ENCODE results near the gene GPR162.

The GPR162 gene

GRCh38 chr12:6834254-6834653 lies 12.6 kb downstream of the GPR162 start:
- in situ Hi-C loops (cut with HindIII; ENCODE audit: low sequenced_read_pairs), result no loop called here

- in situ Hi-C loops (cut with HindIII; ENCODE audit: low sequenced_read_pairs), result no loop called here
These were observed 13.3 kb downstream of the GPR162 start for GRCh38 chr12:6834873-6835272.

- in situ Hi-C loops (cut with HindIII; ENCODE audit: low sequenced_read_pairs), result no loop called here
These were observed 15.2 kb downstream of the GPR162 start for GRCh38 chr12:6836851-6837250.

- in situ Hi-C loops (cut with HindIII; ENCODE audit: low sequenced_read_pairs), result no loop called here
These were observed 15.9 kb downstream of the GPR162 start for GRCh38 chr12:6837370-6838060.

- in situ Hi-C loops (cut with HindIII; ENCODE audit: low sequenced_read_pairs), result no loop called here
These were observed 17.2 kb downstream of the GPR162 start for GRCh38 chr12:6838854-6839253.

- in situ Hi-C loops (cut with HindIII; ENCODE audit: low sequenced_read_pairs), result no loop called here
These were observed 18.0 kb downstream of the GPR162 start for GRCh38 chr12:6839482-6840201.

GRCh38 chr12:6840330-6840729 lies 18.7 kb downstream of the GPR162 start:
- in situ Hi-C loops (cut with HindIII; ENCODE audit: low sequenced_read_pairs), result no loop called here

- in situ Hi-C loops (cut with HindIII; ENCODE audit: low sequenced_read_pairs), result no loop called here
These were observed 19.3 kb downstream of the GPR162 start, which contains the start of gene GNB3 for GRCh38 chr12:6840761-6841515. Gene GNB3, plus strand, starts transcription at chr12:6840925. Its CDS starts 363 bp downstream, at chr12:6841288.

- in situ Hi-C loops (cut with HindIII; ENCODE audit: low sequenced_read_pairs), result no loop called here
These were observed 20.5 kb downstream of the GPR162 start for GRCh38 chr12:6842075-6842474.

- in situ Hi-C loops (cut with HindIII; ENCODE audit: low sequenced_read_pairs), result no loop called here
These were observed 21.7 kb downstream of the GPR162 start for GRCh38 chr12:6843118-6843902.

GRCh38 chr12:6845395-6845794 lies 23.8 kb downstream of the GPR162 start:
- in situ Hi-C loops (cut with HindIII; ENCODE audit: low sequenced_read_pairs), result no loop called here

- in situ Hi-C loops (cut with HindIII; ENCODE audit: low sequenced_read_pairs), result no loop called here
These were observed 24.8 kb downstream of the GPR162 start for GRCh38 chr12:6846316-6846869.

- in situ Hi-C loops (cut with HindIII; ENCODE audit: low sequenced_read_pairs), result no loop called here
These were observed 26.1 kb downstream of the GPR162 start for GRCh38 chr12:6847676-6848075.

GRCh38 chr12:6849427-6849826 lies 27.8 kb downstream of the GPR162 start:
- in situ Hi-C loops (cut with HindIII; ENCODE audit: low sequenced_read_pairs), result no loop called here

GRCh38 chr12:6849976-6850560 lies 28.4 kb downstream of the GPR162 start:
- in situ Hi-C loops (cut with HindIII; ENCODE audit: low sequenced_read_pairs), result no loop called here

GRCh38 chr12:6850796-6851152 lies 29.2 kb downstream of the GPR162 start:
- in situ Hi-C loops (cut with HindIII; ENCODE audit: low sequenced_read_pairs), result no loop called here

GRCh38 chr12:6851153-6851920 lies 29.7 kb downstream of the GPR162 start, which contains the start of gene CDCA3:
Gene CDCA3, minus strand, starts transcription at chr12:6851286. Its CDS starts 334 bp downstream, at chr12:6850952.
- in situ Hi-C loops (cut with HindIII; ENCODE audit: low sequenced_read_pairs), result no loop called here

GRCh38 chr12:6851921-6852650 lies 30.5 kb downstream of the GPR162 start, which contains the start of gene USP5:
Gene USP5, plus strand, starts transcription at chr12:6852150. Its CDS starts 30 bp downstream, at chr12:6852180.
- in situ Hi-C loops (cut with HindIII; ENCODE audit: low sequenced_read_pairs), result no loop called here
